Mucosa of descending colon (tissue), 3 donors: ENCODE measurements around the gene EIF2B4. TPM values are rescaled to one million over a fixed set of nuclear protein-coding genes. Genes with fewer than 3 reads are reported as not detected.

ENCODE experiments used
- ATAC-seq: fragments of 200-7000 bp; cut with Tn5 transposase; one replicate; pipeline ENCODE4 v1.9.1; 2020; ENCODE audit warnings: mild to moderate bottlenecking, moderate library complexity
- DNase-seq, 3 donors: peaks; one replicate each; pipeline ENCODE4 v3.0.0-alpha.2; 2020
- H3K36me3 ChIP-seq: fragments of 200-600 bp; one replicate; pipeline ENCODE4 v1.8.0; 2021; ENCODE audit warnings: low read depth, mild to moderate bottlenecking
- H3K4me1 ChIP-seq: fragments of 200-600 bp; one replicate; pipeline ENCODE4 v1.8.0; 2021; ENCODE audit warnings: low read depth, mild to moderate bottlenecking
- H3K4me3 ChIP-seq: fragments of 200-600 bp; one replicate; pipeline ENCODE4 v1.8.0; 2021; ENCODE audit warnings: mild to moderate bottlenecking
- H3K9me3 ChIP-seq: fragments of 200-600 bp; one replicate; pipeline ENCODE4 v1.8.0; 2021; ENCODE audit warnings: mild to moderate bottlenecking
- intact Hi-C, 2 donors: fragments of 100-400 bp; cut with DNase I in 1 of 2; cut with micrococcal nuclease in 1 of 2; formaldehyde crosslinking; loops; one replicate each; pipeline versions ENCODE4 v1.11.0 to v1.11.1; 2022; cut with DNase I, micrococcal nuclease
- long read RNA-seq, 2 donors: library from polyadenylated mRNA; unstranded; transcript quantifications; one replicate each; pipeline ENCODE4 v2.0.0, GENCODE V29; 2019 to 2021
- total RNA-seq, 3 donors: library from RNA; stranded (reverse); fragmentation: NEBNext Ultra II Directional in 2 of 3; extraction: Animal tissue kit (Norgen Biotek cat#: 25700) in 2 of 3; gene quantifications; one replicate each; pipeline versions ENCODE4 v1.2.1 to v1.2.4, GENCODE V29; 2021 to 2023
- TF ChIP-seq, protein P1 (sequence below): fragments of 200-600 bp; IDR thresholded peaks from one replicate; pipeline ENCODE4 v1.8.0; 2022; ENCODE audit warnings: antibody characterized with exemption, mild to moderate bottlenecking
- donor health status: DM: no; HTN: no; CAD: no; lungs with moderate emphysema.
- donor health status: DM: no; HTN: no; CAD: no.
- donor health status: DM: no; HTN: yes; CAD: no.

Gene EIF2B4
- total RNA-seq = 10 to 100 TPM; 31.4 to 59.9 (median 34.0) TPM
- long read RNA-seq, donor 1, transcript EIF2B4-201 (13 exons, 1,792 nt) = major isoform, 62 of 145 reads
- long read RNA-seq, donor 1, transcript EIF2B4-205 (13 exons, 1,608 nt) = minor isoform, 48 of 145 reads
- long read RNA-seq, donor 1, partial matches to known transcripts = 4 of 145 reads
- long read RNA-seq, donor 1, other reads (novel, unspliced or antisense) = 24 of 145 reads
- long read RNA-seq, donor 2, transcript EIF2B4-205 (13 exons, 1,608 nt) = minor isoform, 6 of 34 reads
- long read RNA-seq, donor 2, transcript EIF2B4-201 (13 exons, 1,792 nt) = major isoform, 17 of 34 reads
- long read RNA-seq, donor 2, partial matches to known transcripts = 3 of 34 reads
- long read RNA-seq, donor 2, other reads (novel, unspliced or antisense) = 6 of 34 reads

DNA sequence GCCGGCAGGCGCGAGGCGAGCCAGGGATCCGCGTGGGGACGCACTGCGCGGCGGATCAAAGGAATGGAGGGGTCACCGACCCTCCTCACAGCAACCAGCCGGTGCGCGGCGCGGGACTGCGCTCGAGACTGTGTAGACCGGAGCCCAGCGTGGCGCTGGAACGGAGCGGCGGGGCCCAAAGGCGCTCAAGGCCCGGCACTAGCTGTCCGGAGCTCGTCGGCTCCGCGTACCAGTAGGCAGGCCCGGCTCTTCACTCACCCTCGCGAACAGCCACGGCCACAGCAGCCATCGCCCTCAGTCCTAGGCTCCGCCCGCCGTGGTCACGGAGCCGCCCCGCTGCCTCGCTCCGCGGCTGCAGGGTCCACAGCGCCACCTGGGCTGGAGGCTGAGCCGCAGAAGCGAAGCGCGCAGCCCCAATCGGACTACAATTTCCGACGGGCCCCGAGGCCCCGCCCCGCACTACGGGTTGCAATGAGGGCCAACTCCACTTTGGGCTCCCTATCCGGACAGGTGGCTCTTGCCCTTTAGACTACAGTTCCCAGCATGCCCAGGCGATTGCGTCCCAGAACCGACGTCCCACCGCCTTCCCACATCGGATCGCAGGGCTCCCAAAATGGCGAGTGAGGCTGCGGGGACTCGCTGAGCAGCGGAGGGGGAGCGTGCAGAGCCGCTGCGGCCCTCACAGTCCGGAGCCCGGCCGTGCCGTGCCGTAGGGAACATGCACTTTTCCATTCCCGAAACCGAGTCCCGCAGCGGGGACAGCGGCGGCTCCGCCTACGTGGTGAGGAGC lies at the start of gene EIF2B4, which contains the start of gene SNX17:
Gene EIF2B4, minus strand, starts transcription at position 313 of the 790 bp plus-strand sequence. Its CDS starts 24 bp downstream, at position 289.
Gene SNX17, plus strand, starts transcription at position 591 of the 790 bp plus-strand sequence. Its CDS starts 128 bp downstream, at position 719.
- H3K4me1 ChIP-seq = peaks cover 24% of the 10 kb centered on the region
- H3K36me3 ChIP-seq = peaks cover 17% of the 10 kb centered on the region
- H3K4me3 ChIP-seq = peak within 1 kb of the TSS; percentile 97
- TF ChIP-seq, protein P1, sequence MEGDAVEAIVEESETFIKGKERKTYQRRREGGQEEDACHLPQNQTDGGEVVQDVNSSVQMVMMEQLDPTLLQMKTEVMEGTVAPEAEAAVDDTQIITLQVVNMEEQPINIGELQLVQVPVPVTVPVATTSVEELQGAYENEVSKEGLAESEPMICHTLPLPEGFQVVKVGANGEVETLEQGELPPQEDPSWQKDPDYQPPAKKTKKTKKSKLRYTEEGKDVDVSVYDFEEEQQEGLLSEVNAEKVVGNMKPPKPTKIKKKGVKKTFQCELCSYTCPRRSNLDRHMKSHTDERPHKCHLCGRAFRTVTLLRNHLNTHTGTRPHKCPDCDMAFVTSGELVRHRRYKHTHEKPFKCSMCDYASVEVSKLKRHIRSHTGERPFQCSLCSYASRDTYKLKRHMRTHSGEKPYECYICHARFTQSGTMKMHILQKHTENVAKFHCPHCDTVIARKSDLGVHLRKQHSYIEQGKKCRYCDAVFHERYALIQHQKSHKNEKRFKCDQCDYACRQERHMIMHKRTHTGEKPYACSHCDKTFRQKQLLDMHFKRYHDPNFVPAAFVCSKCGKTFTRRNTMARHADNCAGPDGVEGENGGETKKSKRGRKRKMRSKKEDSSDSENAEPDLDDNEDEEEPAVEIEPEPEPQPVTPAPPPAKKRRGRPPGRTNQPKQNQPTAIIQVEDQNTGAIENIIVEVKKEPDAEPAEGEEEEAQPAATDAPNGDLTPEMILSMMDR = peak; percentile 82
- no peaks in the 10 kb centered on the region for H3K9me3 ChIP-seq
- intact Hi-C loops = no loop called here
- peak; percentile 94 for ATAC-seq
- peak; percentile 99 to 100 (median 100) for DNase-seq

DNA sequence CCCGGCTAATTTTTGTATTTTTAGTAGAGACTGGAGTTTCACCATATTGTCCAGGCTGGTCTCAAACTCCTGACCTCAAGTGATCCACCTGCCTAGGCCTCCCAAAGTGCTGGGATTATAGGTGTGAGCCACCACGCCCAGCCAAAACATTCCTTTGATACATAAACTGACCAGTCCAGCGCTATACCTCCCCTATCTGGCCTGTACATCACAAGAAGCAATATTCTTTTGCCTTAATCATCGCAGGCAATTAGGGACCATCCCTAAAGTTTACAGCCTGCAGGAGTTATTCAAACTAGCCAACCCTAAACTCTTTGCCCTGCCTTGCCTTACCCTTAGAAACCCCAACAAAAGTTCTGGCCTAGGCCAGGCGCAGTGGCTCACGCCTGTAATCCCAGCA lies 46.0 kb upstream of the EIF2B4 start:
- H3K4me3 ChIP-seq = no peak overlapping the region
- no peak for ATAC-seq
- TF ChIP-seq, protein P1 = no peak
- intact Hi-C loops = no loop called here
- H3K9me3 ChIP-seq = no peaks in the 10 kb centered on the region
- no peaks in the 10 kb centered on the region for H3K36me3 ChIP-seq
- H3K4me1 ChIP-seq = peaks cover 6% of the 10 kb centered on the region
- no peak for DNase-seq

DNA sequence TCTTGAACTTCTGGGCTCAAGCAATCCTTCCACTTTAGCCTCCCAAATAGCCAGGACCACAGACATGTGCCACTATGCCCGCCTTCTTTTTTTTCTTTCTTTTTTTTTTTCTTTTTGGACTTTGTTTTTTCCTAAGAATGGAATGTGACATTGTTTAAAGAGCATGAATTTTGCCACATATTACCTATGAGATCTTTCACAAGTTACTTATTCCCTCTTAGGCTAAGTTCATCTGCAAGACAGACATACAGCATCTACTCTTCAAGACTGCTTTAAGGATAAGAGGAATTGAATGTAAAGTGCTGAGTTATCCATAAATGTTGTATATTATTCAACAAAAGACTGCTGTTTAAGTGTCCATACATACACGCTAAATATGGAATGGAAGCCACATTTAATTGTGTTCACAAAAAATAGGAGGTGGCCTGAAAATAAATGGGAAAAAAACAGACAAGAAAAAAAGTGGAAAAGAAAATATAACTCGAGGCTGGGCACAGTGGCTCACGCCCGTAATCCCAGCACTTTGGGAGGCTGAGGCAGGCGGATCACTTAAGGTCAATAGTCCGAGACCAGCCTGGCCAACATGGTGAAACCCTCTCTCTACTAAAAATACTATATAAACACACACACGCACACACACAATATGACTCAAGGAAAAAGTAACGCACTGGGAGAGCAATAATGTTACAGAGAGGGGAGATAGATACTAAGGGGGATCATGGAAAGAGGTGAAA lies 42.4 kb upstream of the EIF2B4 start:
- no peak for DNase-seq

DNA sequence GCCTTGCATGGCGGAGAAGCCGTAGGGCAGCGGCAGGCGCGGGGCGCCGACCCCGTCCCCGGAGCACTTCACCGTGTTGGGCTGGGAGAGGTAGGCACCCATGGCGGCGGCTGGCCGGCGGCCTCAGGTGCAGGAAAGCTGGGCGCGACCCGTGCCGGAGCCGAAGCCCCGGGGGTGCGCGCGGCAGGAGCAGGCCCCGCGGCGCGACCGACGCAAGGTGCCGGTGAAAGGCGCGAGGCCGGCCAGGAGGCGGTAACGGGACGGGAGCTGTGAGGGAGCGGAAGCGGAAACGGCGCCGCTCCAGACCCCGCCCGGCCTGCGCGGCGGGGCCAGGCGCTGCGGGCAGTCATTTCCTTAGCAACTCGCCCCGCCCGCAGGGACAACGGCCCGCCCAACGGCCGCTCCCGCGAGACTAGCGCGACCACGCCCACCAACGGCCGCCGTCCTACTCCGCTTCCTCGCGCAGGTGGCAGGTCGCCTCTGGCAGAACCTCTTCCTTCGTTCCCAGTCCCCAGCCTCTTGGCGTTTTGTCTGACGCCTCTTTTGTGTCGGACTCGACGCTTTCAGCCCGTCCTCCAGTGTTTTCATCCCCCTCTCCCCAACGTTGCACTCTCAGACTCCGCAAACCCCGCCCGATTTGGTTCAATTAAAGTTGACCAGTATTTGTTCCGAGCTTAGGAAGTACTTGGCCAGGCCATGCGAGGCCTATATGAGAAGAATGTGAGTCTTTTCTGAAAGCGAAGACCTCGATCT lies 39.4 kb upstream of the EIF2B4 start, which contains the start of gene PPM1G:
Gene PPM1G, minus strand, starts transcription at position 271 of the 753 bp plus-strand sequence. Its CDS starts 169 bp downstream, at position 102.
- Histone ChIP-seq H3K36me3 (no peaks in the 10 kb centered on the region), H3K9me3 (no peaks in the 10 kb centered on the region), H3K4me3 (peak within 1 kb of the TSS; percentile 71), H3K4me1 (peaks cover 15% of the 10 kb centered on the region)
- DNase-seq (peak; percentile 97 to 99 (median 98)), ATAC-seq (peak; percentile 99)
- TF ChIP-seq, protein P1 = no peak
- intact Hi-C loops = no loop called here

More for the DNA sequence above, 42.4 kb upstream of the EIF2B4 start:
- intact Hi-C loops = no loop called here
- Histone ChIP-seq H3K9me3 (no peaks in the 10 kb centered on the region), H3K4me1 (peaks cover 15% of the 10 kb centered on the region), H3K4me3 (no peak overlapping the region), H3K36me3 (no peaks in the 10 kb centered on the region)
- TF ChIP-seq, protein P1 = no peak
- ATAC-seq = no peak
